ENCODE results near the gene GMDS.

The GMDS gene

GRCh38 chr6:1627827-1628560 is 617.4 kb downstream of the GMDS start:
- H3F3A ChIP-seq (ENCODE audit: low read depth): no peaks in the 10 kb centered on the region
- H3K27me3 ChIP-seq (ENCODE audit: insufficient read depth, low read length, poor library complexity, severe bottlenecking): no peaks in the 10 kb centered on the region
- H3K79me2 ChIP-seq (ENCODE audit: insufficient read depth, low read length): no peaks in the 10 kb centered on the region
- no peaks in the 10 kb centered on the region for H3K4me1 ChIP-seq (ENCODE audit: insufficient read depth, low read length, poor library complexity, severe bottlenecking)
- H2AFZ ChIP-seq (ENCODE audit: low read length): no peak overlapping the region
- H4K20me1 ChIP-seq (ENCODE audit: insufficient read depth, low read length, poor library complexity, severe bottlenecking): no peaks in the 10 kb centered on the region
- no peak overlapping the region for H3K4me3 ChIP-seq (ENCODE audit: low read length, poor library complexity, severe bottlenecking)
- H3K9ac ChIP-seq (ENCODE audit: low read depth, low read length, poor library complexity, severe bottlenecking): no peak overlapping the region
- H3K9me2 ChIP-seq (replicated peaks; ENCODE audit: low read depth, low read length): no peaks in the 10 kb centered on the region
- no peaks in the 10 kb centered on the region for H3K9me3 ChIP-seq (ENCODE audit: insufficient read depth, low read depth, low read length)
- H3K36me3 ChIP-seq (ENCODE audit: insufficient read depth, low read length): no peaks in the 10 kb centered on the region
- no peak for TF ChIP-seq EZH2phosphoT487 (IDR thresholded peaks at IDR 0.05; ENCODE audit: borderline replicate concordance)
- TF ChIP-seq, protein P1, sequence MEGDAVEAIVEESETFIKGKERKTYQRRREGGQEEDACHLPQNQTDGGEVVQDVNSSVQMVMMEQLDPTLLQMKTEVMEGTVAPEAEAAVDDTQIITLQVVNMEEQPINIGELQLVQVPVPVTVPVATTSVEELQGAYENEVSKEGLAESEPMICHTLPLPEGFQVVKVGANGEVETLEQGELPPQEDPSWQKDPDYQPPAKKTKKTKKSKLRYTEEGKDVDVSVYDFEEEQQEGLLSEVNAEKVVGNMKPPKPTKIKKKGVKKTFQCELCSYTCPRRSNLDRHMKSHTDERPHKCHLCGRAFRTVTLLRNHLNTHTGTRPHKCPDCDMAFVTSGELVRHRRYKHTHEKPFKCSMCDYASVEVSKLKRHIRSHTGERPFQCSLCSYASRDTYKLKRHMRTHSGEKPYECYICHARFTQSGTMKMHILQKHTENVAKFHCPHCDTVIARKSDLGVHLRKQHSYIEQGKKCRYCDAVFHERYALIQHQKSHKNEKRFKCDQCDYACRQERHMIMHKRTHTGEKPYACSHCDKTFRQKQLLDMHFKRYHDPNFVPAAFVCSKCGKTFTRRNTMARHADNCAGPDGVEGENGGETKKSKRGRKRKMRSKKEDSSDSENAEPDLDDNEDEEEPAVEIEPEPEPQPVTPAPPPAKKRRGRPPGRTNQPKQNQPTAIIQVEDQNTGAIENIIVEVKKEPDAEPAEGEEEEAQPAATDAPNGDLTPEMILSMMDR (conservative IDR thresholded peaks at IDR 0.05; ENCODE audit: low read length): no peak
- H3K4me2 ChIP-seq (ENCODE audit: low read depth, low read length, poor library complexity, severe bottlenecking): no peak overlapping the region

DNA sequence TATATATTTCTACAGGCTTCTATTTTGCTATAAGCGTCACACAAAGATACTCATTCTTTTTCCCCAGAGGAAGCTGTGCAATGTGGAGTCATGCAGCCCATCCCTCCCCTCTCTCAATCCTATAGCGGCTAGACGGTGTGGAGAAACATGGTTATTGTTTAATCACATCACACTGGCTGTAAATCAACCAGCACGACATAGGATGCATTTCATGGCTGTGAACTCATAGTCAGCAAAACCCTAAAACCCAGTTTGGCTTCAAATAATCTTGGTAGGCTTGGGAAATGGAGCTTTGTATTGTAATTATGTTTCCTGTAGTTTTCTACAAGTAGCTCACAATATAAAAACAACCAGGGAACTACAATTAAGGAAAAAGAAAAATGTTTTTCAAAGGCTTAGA is 618.9 kb downstream of the GMDS start:
- Histone ChIP-seq H3K9me2 (replicated peaks; ENCODE audit: low read depth, low read length) (no peaks in the 10 kb centered on the region), H3K79me2 (ENCODE audit: insufficient read depth, low read length) (no peaks in the 10 kb centered on the region), H3K4me2 (ENCODE audit: low read depth, low read length, poor library complexity, severe bottlenecking) (no peak overlapping the region), H3K9me3 (ENCODE audit: insufficient read depth, low read depth, low read length) (no peaks in the 10 kb centered on the region), H3K27me3 (ENCODE audit: insufficient read depth, low read length, poor library complexity, severe bottlenecking) (no peaks in the 10 kb centered on the region), H3F3A (ENCODE audit: low read depth) (no peaks in the 10 kb centered on the region), H2AFZ (ENCODE audit: low read length) (no peak overlapping the region), H4K20me1 (ENCODE audit: insufficient read depth, low read length, poor library complexity, severe bottlenecking) (no peaks in the 10 kb centered on the region), H3K4me1 (ENCODE audit: insufficient read depth, low read length, poor library complexity, severe bottlenecking) (no peaks in the 10 kb centered on the region), H3K9ac (ENCODE audit: low read depth, low read length, poor library complexity, severe bottlenecking) (no peak overlapping the region), H3K36me3 (ENCODE audit: insufficient read depth, low read length) (no peaks in the 10 kb centered on the region), H3K4me3 (ENCODE audit: low read length, poor library complexity, severe bottlenecking) (no peak overlapping the region)
- no peak for TF ChIP-seq EZH2phosphoT487 (IDR thresholded peaks at IDR 0.05; ENCODE audit: borderline replicate concordance)
- TF ChIP-seq, protein P1 (conservative IDR thresholded peaks at IDR 0.05; ENCODE audit: low read length): no peak

- Histone ChIP-seq H3K4me3 (ENCODE audit: low read length, poor library complexity, severe bottlenecking) (no peak overlapping the region), H3F3A (ENCODE audit: low read depth) (no peaks in the 10 kb centered on the region), H4K20me1 (ENCODE audit: insufficient read depth, low read length, poor library complexity, severe bottlenecking) (no peaks in the 10 kb centered on the region), H3K36me3 (ENCODE audit: insufficient read depth, low read length) (no peaks in the 10 kb centered on the region), H3K9me2 (replicated peaks; ENCODE audit: low read depth, low read length) (no peaks in the 10 kb centered on the region), H3K79me2 (ENCODE audit: insufficient read depth, low read length) (no peaks in the 10 kb centered on the region), H3K9ac (ENCODE audit: low read depth, low read length, poor library complexity, severe bottlenecking) (no peak overlapping the region), H3K4me1 (ENCODE audit: insufficient read depth, low read length, poor library complexity, severe bottlenecking) (no peaks in the 10 kb centered on the region), H3K27me3 (ENCODE audit: insufficient read depth, low read length, poor library complexity, severe bottlenecking) (no peaks in the 10 kb centered on the region), H3K9me3 (ENCODE audit: insufficient read depth, low read depth, low read length) (no peaks in the 10 kb centered on the region), H3K4me2 (ENCODE audit: low read depth, low read length, poor library complexity, severe bottlenecking) (no peak overlapping the region), H2AFZ (ENCODE audit: low read length) (no peak overlapping the region)
- TF ChIP-seq, protein P1 (conservative IDR thresholded peaks at IDR 0.05; ENCODE audit: low read length): no peak
- no peak for TF ChIP-seq EZH2phosphoT487 (IDR thresholded peaks at IDR 0.05; ENCODE audit: borderline replicate concordance)
Observed at GRCh38 chr6:1625794-1626435, 619.5 kb downstream of the GMDS start.

All from Loucy (cell line).